Sigmoid colon (tissue), 7 donors: ENCODE results near the gene GBP4. TPM values are rescaled to one million over a fixed set of nuclear protein-coding genes. Genes with fewer than 3 reads are reported as not detected.

Experiments used
- DNase-seq: peaks from one replicate; pipeline ENCODE4 v3.0.0-alpha.2; 2019
- H3K27ac ChIP-seq, 4 donors: fragments of 200-600 bp; sonication (generic); one replicate each; pipeline ENCODE4 v1.5.1; 2016 to 2019; ENCODE audit warnings: mild to moderate bottlenecking in 1 of 4
- H3K27me3 ChIP-seq, 3 donors: fragments of 200-600 bp; sonication (generic); one replicate each; pipeline ENCODE4 v1.5.1; 2019; ENCODE audit warnings: mild to moderate bottlenecking in 1 of 3
- H3K36me3 ChIP-seq, 4 donors: fragments of 200-600 bp; sonication (generic); one replicate each; pipeline ENCODE4 v1.5.1; 2016 to 2019
- H3K4me1 ChIP-seq, 4 donors: fragments of 200-600 bp; sonication (generic); one replicate each; pipeline ENCODE4 v1.5.1; 2017 to 2019
- H3K4me3 ChIP-seq, 4 donors: fragments of 200-600 bp; sonication (generic); one replicate each; pipeline ENCODE4 v1.5.1; 2017 to 2019; ENCODE audit warnings: mild to moderate bottlenecking in 2 of 4, moderate library complexity in 1 of 4
- H3K9me3 ChIP-seq, 4 donors: fragments of 200-600 bp in 3 of 4; sonication (generic) in 3 of 4; one replicate each; pipeline versions ENCODE4 v1.5.1 to v1.6.1; 2013 to 2019
- CTCF ChIP-seq, 4 experiments: fragments of 450-650 bp in 3 of 4; fragments of 200-600 bp in 1 of 4; IDR thresholded peaks; one replicate each; pipeline ENCODE4 v1.5.1; 2016 to 2019; ENCODE audit warnings: antibody characterized with exemption in 4 of 4, mild to moderate bottlenecking in 3 of 4, moderate library complexity in 2 of 4
- EP300 ChIP-seq, 4 donors: sonication (generic); formaldehyde crosslinking; IDR thresholded peaks; one replicate each; pipeline ENCODE4 v1.6.1; 2017; ENCODE audit warnings: antibody characterized with exemption in 4 of 4
- POLR2A ChIP-seq, 2 donors: fragments of 450-650 bp; IDR thresholded peaks; one replicate each; pipeline ENCODE4 v1.6.1; 2016; ENCODE audit warnings: antibody characterized with exemption in 2 of 2, mild to moderate bottlenecking in 2 of 2, moderate library complexity in 2 of 2
- POLR2AphosphoS5 ChIP-seq, 4 donors: sonication (generic); formaldehyde crosslinking; IDR thresholded peaks; one replicate each; pipeline ENCODE4 v1.6.1; 2017; ENCODE audit warnings: antibody characterized with exemption in 4 of 4
- WGBS, 2 donors: extraction: QIAGEN DNeasy Blood & Tissue Kit; methylation state at CpG; one replicate each; pipeline ENCODE4 v1.1.7; 2013; 5-methylcytosine and 5-hydroxymethylcytosine counted together
- intact Hi-C: fragments of 100-400 bp; cut with DNase I; formaldehyde crosslinking; loops from one replicate; pipeline ENCODE4 v1.15.1; 2023
- polyA plus RNA-seq, 3 donors: library from polyadenylated mRNA; stranded (reverse); fragments of 200-250 nt; gene quantifications; one replicate each; pipeline ENCODE4 v1.2.3, GENCODE V29; 2013
- total RNA-seq, 4 donors: library from RNA; depleted of rRNA; stranded (reverse); fragments of >200 nt; gene quantifications; one replicate each; pipeline ENCODE4 v1.1.0, GENCODE V29; 2016
- donor health status: healthy with polysubstance abuse.
- donor health status: Bipolar disorder and iron deficiency.
- donor health status: healthy.

The GBP4 gene
- total and polyA plus RNA-seq, 7 donors: 1.8 to 26.1 (median 3.1) TPM

GRCh38 chr1:89190017-89190416, 8.7 kb downstream of the GBP4 start:
- Histone ChIP-seq H3K27me3 (no peaks in the 10 kb centered on the region), H3K4me3 (no peak overlapping the region), H3K27ac (no peak overlapping the region), H3K36me3 (peaks cover 0 to 4% (median 0%) of the 10 kb centered on the region in 4 donors), H3K9me3 (no peaks in the 10 kb centered on the region), H3K4me1 (no peaks in the 10 kb centered on the region)
- DNase-seq: no peak
- intact Hi-C loops: no loop called here
- TF ChIP-seq CTCF (IDR thresholded peaks at IDR 0.05) (no peak), EP300 (IDR thresholded peaks at IDR 0.05) (no peak), POLR2AphosphoS5 (IDR thresholded peaks at IDR 0.05) (no peak), POLR2A (IDR thresholded peaks at IDR 0.05) (no peak)
- WGBS, 2 donors: 95% methylated on average over 4 of the region's 4 CpGs

GRCh38 chr1:89179343-89179742, 19.4 kb downstream of the GBP4 start:
- peaks cover 0 to 13% (median 2%) of the 10 kb centered on the region in 4 donors for H3K36me3 ChIP-seq
- no peaks in the 10 kb centered on the region for H3K9me3 ChIP-seq
- TF ChIP-seq CTCF (IDR thresholded peaks at IDR 0.05): no peak
- no peak for TF ChIP-seq POLR2AphosphoS5 (IDR thresholded peaks at IDR 0.05)
- no peak for TF ChIP-seq EP300 (IDR thresholded peaks at IDR 0.05)
- no peaks in the 10 kb centered on the region for H3K4me1 ChIP-seq
- no peak overlapping the region for H3K27ac ChIP-seq
- intact Hi-C loops: no loop called here
- DNase-seq: no peak
- no peaks in the 10 kb centered on the region for H3K27me3 ChIP-seq
- 75 to 91% methylated on average over 2 of the region's 2 CpGs for WGBS, 2 donors
- H3K4me3 ChIP-seq: no peak overlapping the region

GRCh38 chr1:89176971-89177370, 21.8 kb downstream of the GBP4 start:
- TF ChIP-seq EP300 (IDR thresholded peaks at IDR 0.05) (no peak), POLR2A (IDR thresholded peaks at IDR 0.05) (no peak), POLR2AphosphoS5 (IDR thresholded peaks at IDR 0.05) (no peak), CTCF (IDR thresholded peaks at IDR 0.05) (no peak)
- intact Hi-C loops: no loop called here
- Histone ChIP-seq H3K9me3 (no peaks in the 10 kb centered on the region), H3K4me1 (no peaks in the 10 kb centered on the region), H3K36me3 (no peaks in the 10 kb centered on the region), H3K4me3 (no peak overlapping the region), H3K27ac (no peak overlapping the region), H3K27me3 (no peaks in the 10 kb centered on the region)
- WGBS, 2 donors: 94 to 96% methylated on average over 2 of the region's 2 CpGs
- DNase-seq: no peak

GRCh38 chr1:89175601-89176256, 23.0 kb downstream of the GBP4 start, which contains the start of gene GBP7:
Gene GBP7 (minus strand): TSS chr1:89176003. CDS start chr1:89171935, 4,068 bp downstream.
- intact Hi-C loops: no loop called here
- H3K36me3 ChIP-seq: no peaks in the 10 kb centered on the region
- H3K4me3 ChIP-seq: no peak within 1 kb of the TSS
- no peaks in the 10 kb centered on the region for H3K4me1 ChIP-seq
- no peaks in the 10 kb centered on the region for H3K9me3 ChIP-seq
- TF ChIP-seq EP300 (IDR thresholded peaks at IDR 0.05) (no peak), POLR2AphosphoS5 (IDR thresholded peaks at IDR 0.05) (no peak), CTCF (IDR thresholded peaks at IDR 0.05) (no peak), POLR2A (IDR thresholded peaks at IDR 0.05) (no peak)
- H3K27ac ChIP-seq: no peak within 1 kb of the TSS
- DNase-seq: no peak
- H3K27me3 ChIP-seq: no peaks in the 10 kb centered on the region

GRCh38 chr1:89174491-89174890, 24.3 kb downstream of the GBP4 start:
- TF ChIP-seq CTCF (IDR thresholded peaks at IDR 0.05) (no peak), POLR2A (IDR thresholded peaks at IDR 0.05) (no peak), EP300 (IDR thresholded peaks at IDR 0.05) (no peak), POLR2AphosphoS5 (IDR thresholded peaks at IDR 0.05) (no peak)
- Histone ChIP-seq H3K36me3 (no peaks in the 10 kb centered on the region), H3K27me3 (no peaks in the 10 kb centered on the region), H3K4me1 (no peaks in the 10 kb centered on the region), H3K27ac (no peak overlapping the region), H3K4me3 (no peak overlapping the region), H3K9me3 (no peaks in the 10 kb centered on the region)
- WGBS, 2 donors: 90 to 92% methylated on average over 3 of the region's 3 CpGs
- intact Hi-C loops: no loop called here
- no peak for DNase-seq
